Osteoblast (primary cell): ENCODE results near the gene PALD1. TPM values are rescaled to one million over a fixed set of nuclear protein-coding genes. Genes with fewer than 3 reads are reported as not detected.

Experiments used
- DNase-seq: peaks from one replicate; pipeline ENCODE4 v3.0.0; 2011; ENCODE audit warnings: low spot score, mixed read lengths; ENCODE audit not compliant: insufficient read length; ENCODE audit errors: missing footprints
- H2AFZ ChIP-seq: 2 replicates; pipeline ENCODE4 v1.6.0; 2011; ENCODE audit warnings: mild to moderate bottlenecking, low read length
- H3K27ac ChIP-seq: 2 replicates; pipeline ENCODE4 v1.5.1; 2011; ENCODE audit warnings: mild to moderate bottlenecking, low read depth, low read length, moderate library complexity
- H3K27me3 ChIP-seq: 2 replicates; pipeline ENCODE4 v1.6.0; 2012; ENCODE audit warnings: mild to moderate bottlenecking, control low read depth, inconsistent platforms, low read length, moderate library complexity; ENCODE audit not compliant: insufficient read depth
- H3K36me3 ChIP-seq: 2 replicates; pipeline ENCODE4 v1.5.1; 2011; ENCODE audit warnings: mild to moderate bottlenecking, low read length, control low read depth, moderate library complexity; ENCODE audit not compliant: insufficient read depth
- H3K4me1 ChIP-seq: 2 replicates; pipeline ENCODE4 v1.5.1; 2011; ENCODE audit warnings: mild to moderate bottlenecking, low read length, control low read depth, moderate library complexity; ENCODE audit not compliant: insufficient read depth
- H3K4me2 ChIP-seq: 2 replicates; pipeline ENCODE4 v1.6.0; 2011; ENCODE audit warnings: mild to moderate bottlenecking, low read length; ENCODE audit not compliant: insufficient read depth
- H3K4me3 ChIP-seq: fragments of 200-600 bp; sonication (generic); 3 replicates; pipeline ENCODE4 v1.5.1; 2012; ENCODE audit warnings: mild to moderate bottlenecking, low read length, inconsistent platforms; ENCODE audit not compliant: insufficient read depth
- H3K79me2 ChIP-seq: 2 replicates; pipeline ENCODE4 v1.6.0; 2012; ENCODE audit warnings: mild to moderate bottlenecking, low read length, control low read depth, inconsistent platforms; ENCODE audit not compliant: insufficient read depth
- H3K9me3 ChIP-seq: 2 replicates; pipeline ENCODE4 v1.5.1; 2011; ENCODE audit warnings: low read depth, low read length, control low read depth
- H4K20me1 ChIP-seq: 2 replicates; pipeline ENCODE4 v1.6.0; 2012; ENCODE audit warnings: mild to moderate bottlenecking, low read length, control low read depth; ENCODE audit not compliant: insufficient read depth
- CTCF ChIP-seq: IDR thresholded peaks from 2 replicates; pipeline ENCODE4 v1.5.1; 2011; ENCODE audit warnings: mild to moderate bottlenecking, low read depth, low read length, moderate library complexity; ENCODE audit errors: extremely low read depth
- total RNA-seq: library from RNA; depleted of rRNA; stranded (reverse); fragments of >200 nt; gene quantifications from 2 replicates; pipeline ENCODE4 v1.2.3, GENCODE V29; 2012

The PALD1 gene
- total RNA-seq, 1 donor = under 0.01 TPM

GRCh38 chr10:70534281-70534680 lies 55.7 kb downstream of the PALD1 start:
- no peaks in the 10 kb centered on the region for H4K20me1 ChIP-seq
- no peak overlapping the region for H3K27ac ChIP-seq
- H2AFZ ChIP-seq = no peak overlapping the region
- no peak overlapping the region for H3K4me3 ChIP-seq
- peak; percentile 66 for DNase-seq
- no peaks in the 10 kb centered on the region for H3K4me1 ChIP-seq
- H3K79me2 ChIP-seq = no peaks in the 10 kb centered on the region
- no peak overlapping the region for H3K4me2 ChIP-seq
- no peak for TF ChIP-seq CTCF
- peaks cover 8% of the 10 kb centered on the region for H3K27me3 ChIP-seq
- H3K36me3 ChIP-seq = no peaks in the 10 kb centered on the region
- no peaks in the 10 kb centered on the region for H3K9me3 ChIP-seq

GRCh38 chr10:70535001-70535400 lies 56.4 kb downstream of the PALD1 start:
- Histone ChIP-seq H3K4me3 (no peak overlapping the region), H3K36me3 (no peaks in the 10 kb centered on the region), H2AFZ (no peak overlapping the region), H4K20me1 (no peaks in the 10 kb centered on the region), H3K27me3 (peaks cover 8% of the 10 kb centered on the region), H3K79me2 (no peaks in the 10 kb centered on the region), H3K27ac (no peak overlapping the region), H3K4me1 (no peaks in the 10 kb centered on the region), H3K9me3 (no peaks in the 10 kb centered on the region), H3K4me2 (no peak overlapping the region)
- DNase-seq = peak; percentile 51
- no peak for TF ChIP-seq CTCF

GRCh38 chr10:70535451-70535850 lies 56.9 kb downstream of the PALD1 start:
- H3K27ac ChIP-seq = no peak overlapping the region
- peaks cover 8% of the 10 kb centered on the region for H3K27me3 ChIP-seq
- H3K4me3 ChIP-seq = no peak overlapping the region
- no peaks in the 10 kb centered on the region for H3K36me3 ChIP-seq
- no peak for DNase-seq
- H3K4me2 ChIP-seq = no peak overlapping the region
- no peaks in the 10 kb centered on the region for H3K9me3 ChIP-seq
- no peak overlapping the region for H2AFZ ChIP-seq
- no peaks in the 10 kb centered on the region for H3K4me1 ChIP-seq
- H4K20me1 ChIP-seq = no peaks in the 10 kb centered on the region
- no peak for TF ChIP-seq CTCF
- no peaks in the 10 kb centered on the region for H3K79me2 ChIP-seq

- H3K4me2 ChIP-seq = no peak overlapping the region
- no peaks in the 10 kb centered on the region for H3K79me2 ChIP-seq
- no peaks in the 10 kb centered on the region for H3K9me3 ChIP-seq
- DNase-seq = no peak
- no peak for TF ChIP-seq CTCF
- H2AFZ ChIP-seq = no peak overlapping the region
- H4K20me1 ChIP-seq = no peaks in the 10 kb centered on the region
- H3K27ac ChIP-seq = no peak overlapping the region
- H3K36me3 ChIP-seq = no peaks in the 10 kb centered on the region
- H3K27me3 ChIP-seq = peaks cover 8% of the 10 kb centered on the region
- H3K4me1 ChIP-seq = no peaks in the 10 kb centered on the region
- H3K4me3 ChIP-seq = no peak overlapping the region
Observed at GRCh38 chr10:70536196-70536861, 57.8 kb downstream of the PALD1 start.
